Measurements from ENCODE around the gene ANKRD29. TPM values are rescaled to one million over a fixed set of nuclear protein-coding genes. Genes with fewer than 3 reads are reported as not detected.
A peak's percentile ranks its signal among the peaks of the same experiment; 100 is the strongest.
"Not testable (repeated sequence)": the region's sequence is repeated elsewhere in the genome, so short reads cannot be mapped to it uniquely, and the experiment has no call there.

Gene ANKRD29
- total and polyA plus RNA-seq, 8 donors: 1.2 to 150 (median 10.6) TPM

GRCh38 chr18:23617412-23618014, 45.2 kb downstream of the ANKRD29 start:
- Histone ChIP-seq H3K4me3 (no peak overlapping the region), H3K27me3 (peaks cover 0 to 20% (median 0%) of the 10 kb centered on the region in 3 donors), H3K27ac (peak overlapping the region in 3 of 5 donors; percentile 4 to 85 (median 76)), H3K9me3 (no peaks in the 10 kb centered on the region), H3K36me3 (no peaks in the 10 kb centered on the region), H3K4me1 (peaks cover 20 to 34% (median 28%) of the 10 kb centered on the region in 4 donors)
- TF ChIP-seq CTCF (IDR thresholded peaks at IDR 0.05): no peak
- no peak for TF ChIP-seq POLR2AphosphoS5 (IDR thresholded peaks at IDR 0.05)
- no peak for TF ChIP-seq POLR2A (IDR thresholded peaks at IDR 0.05)
- TF ChIP-seq EP300 (IDR thresholded peaks at IDR 0.05): no peak
- peak in 1 of 2 donors; percentile 33 for DNase-seq
- intact Hi-C loops (cut with DNase I; ENCODE audit: low total_unique reads): no loop called here
- 44 to 72% (median 55%) methylated on average over 4 of the region's 4 CpGs for WGBS, 5 donors

DNA sequence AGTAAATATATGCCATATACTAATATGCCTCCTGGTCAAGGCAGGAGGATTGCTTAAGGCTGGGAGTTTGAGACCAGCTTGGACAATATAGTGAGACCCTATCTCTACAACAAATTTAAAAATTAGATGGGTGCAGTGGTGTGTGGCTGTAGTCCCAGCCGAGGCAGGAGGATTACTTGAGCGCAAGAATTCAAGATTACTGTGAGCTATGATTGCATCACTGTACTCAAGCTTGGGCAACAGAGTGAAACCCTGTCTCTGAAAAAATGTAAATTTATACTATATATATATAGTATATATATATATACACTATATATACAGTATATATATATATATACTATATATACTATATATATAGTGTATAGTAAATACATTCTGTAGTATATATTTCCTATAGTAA, 46.5 kb downstream of the ANKRD29 start:
- Histone ChIP-seq H3K36me3 (no peaks in the 10 kb centered on the region), H3K9me3 (no peaks in the 10 kb centered on the region), H3K4me3 (no peak overlapping the region), H3K4me1 (peaks cover 23 to 43% (median 36%) of the 10 kb centered on the region in 4 donors), H3K27ac (no peak overlapping the region), H3K27me3 (peaks cover 0 to 20% (median 0%) of the 10 kb centered on the region in 3 donors)
- intact Hi-C loops (cut with DNase I; ENCODE audit: low total_unique reads): no loop called here
- DNase-seq: no peak
- no peak for TF ChIP-seq CTCF (IDR thresholded peaks at IDR 0.05)
- TF ChIP-seq EP300 (IDR thresholded peaks at IDR 0.05): no peak
- no peak for TF ChIP-seq POLR2A (IDR thresholded peaks at IDR 0.05)
- TF ChIP-seq POLR2AphosphoS5 (IDR thresholded peaks at IDR 0.05): no peak
- 76 to 98% (median 92%) methylated on average over 2 of the region's 2 CpGs for WGBS, 5 donors

GRCh38 chr18:23614891-23615290, 47.8 kb downstream of the ANKRD29 start:
- intact Hi-C loops (cut with DNase I; ENCODE audit: low total_unique reads): no loop called here
- TF ChIP-seq EP300 (IDR thresholded peaks at IDR 0.05) (no peak), CTCF (IDR thresholded peaks at IDR 0.05) (no peak)
- 53 to 73% (median 68%) methylated on average over 3 of the region's 3 CpGs for WGBS, 5 donors
- Histone ChIP-seq H3K4me1 (peaks cover 32 to 56% (median 42%) of the 10 kb centered on the region in 4 donors), H3K9me3 (no peaks in the 10 kb centered on the region), H3K27me3 (peaks cover 0 to 11% (median 0%) of the 10 kb centered on the region in 3 donors), H3K4me3 (no peak overlapping the region), H3K36me3 (no peaks in the 10 kb centered on the region), H3K27ac (no peak overlapping the region)
- DNase-seq: no peak

GRCh38 chr18:23614413-23614812, 48.3 kb downstream of the ANKRD29 start:
- TF ChIP-seq EP300 (IDR thresholded peaks at IDR 0.05) (no peak), CTCF (IDR thresholded peaks at IDR 0.05) (no peak), POLR2A (IDR thresholded peaks at IDR 0.05) (no peak), POLR2AphosphoS5 (IDR thresholded peaks at IDR 0.05) (no peak)
- Histone ChIP-seq H3K27me3 (peaks cover 0 to 6% (median 0%) of the 10 kb centered on the region in 3 donors), H3K4me3 (no peak overlapping the region), H3K36me3 (no peaks in the 10 kb centered on the region), H3K27ac (no peak overlapping the region), H3K4me1 (peaks cover 29 to 55% (median 39%) of the 10 kb centered on the region in 4 donors), H3K9me3 (no peaks in the 10 kb centered on the region)
- no peak for DNase-seq
- WGBS, 5 donors: 88 to 96% (median 93%) methylated on average over 2 of the region's 2 CpGs
- intact Hi-C loops (cut with DNase I; ENCODE audit: low total_unique reads): no loop called here

DNA sequence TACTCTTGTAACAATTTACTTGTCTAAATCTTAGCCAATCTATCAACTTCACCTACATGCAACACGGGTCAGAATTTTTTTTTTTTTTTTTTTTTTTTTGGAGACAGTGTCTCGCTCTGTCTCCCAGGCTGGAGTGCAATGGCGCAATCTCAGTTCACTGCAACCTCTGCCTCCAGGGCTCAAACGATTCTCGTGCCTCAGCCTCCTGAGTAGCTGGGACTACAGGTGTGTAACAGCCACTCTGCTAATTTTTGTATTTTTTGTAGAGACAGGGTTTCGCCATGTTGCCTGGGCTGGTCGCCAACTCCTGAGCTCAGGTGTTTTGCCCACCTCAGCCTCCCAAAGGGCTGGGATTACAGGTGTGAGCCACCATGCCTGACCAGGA, 49.6 kb downstream of the ANKRD29 start:
- H3K4me3 ChIP-seq; H3K27ac ChIP-seq; DNase-seq; intact Hi-C loops (cut with DNase I; ENCODE audit: low total_unique reads); H3K9me3 ChIP-seq; H3K27me3 ChIP-seq; H3K36me3 ChIP-seq: not testable (repeated sequence)
- peaks cover 16 to 49% (median 33%) of the 10 kb centered on the region in 4 donors for H3K4me1 ChIP-seq
- 84 to 93% (median 88%) methylated on average over 7 of the region's 7 CpGs for WGBS, 5 donors

Measured in stomach (tissue), 9 donors.